PC-3 (cell line): ENCODE data around the gene C10orf71. TPM values are rescaled to one million over a fixed set of nuclear protein-coding genes. Genes with fewer than 3 reads are reported as not detected.

Source experiments
- ATAC-seq: fragments of 200-7000 bp; cut with Tn5 transposase; 2 replicates; pipeline ENCODE4 v1.9.1; 2020; ENCODE audit warnings: mild to moderate bottlenecking, moderate library complexity
- BruUV-seq: library from RNA; stranded (reverse); fragments of 400-500 nt; replicated peaks from 2 replicates; lab custom pipeline; 2021; lab: Mats Ljungman, UMichigan
- CTCF ChIA-PET: fragments of 300-600 bp; sonication (Branson Sonifier 250); formaldehyde crosslinking; loops from one replicate; lab custom pipeline; 2022; ENCODE audit warnings: antibody characterized with exemption; lab: Charles Lee
- POLR2A ChIA-PET: fragments of 300-600 bp; sonication (Branson Sonifier 250); formaldehyde crosslinking; loops from one replicate; lab custom pipeline; 2022; ENCODE audit warnings: antibody characterized with exemption; ENCODE audit not compliant: unreplicated experiment; lab: Charles Lee
- DNase-seq: peaks from one replicate; pipeline ENCODE4 v3.0.0-alpha.2; 2015
- H2AFZ ChIP-seq: fragments of 300-600 bp; sonication (generic); 2 replicates; pipeline ENCODE4 v1.6.0; 2016; ENCODE audit warnings: antibody characterized with exemption, low read length
- H3F3A ChIP-seq: fragments of 300-600 bp; sonication (generic); one replicate; pipeline ENCODE4 v1.6.0; 2017; ENCODE audit warnings: antibody characterized with exemption, low read length, control low read depth, mild to moderate bottlenecking; ENCODE audit not compliant: unreplicated experiment
- H3K27ac ChIP-seq: fragments of 300-600 bp; sonication (generic); 2 replicates; pipeline ENCODE4 v1.5.1; 2016; ENCODE audit warnings: mild to moderate bottlenecking, low read length
- H3K27me3 ChIP-seq: fragments of 300-600 bp; sonication (generic); 2 replicates; pipeline ENCODE4 v1.6.1; 2016; ENCODE audit warnings: low read length, mixed read lengths
- H3K36me3 ChIP-seq: fragments of 300-600 bp; sonication (generic); 2 replicates; pipeline ENCODE4 v1.6.1; 2016; ENCODE audit warnings: low read depth, mixed run types, low read length, mixed read lengths
- H3K4me1 ChIP-seq: fragments of 300-600 bp; sonication (generic); 2 replicates; pipeline ENCODE4 v1.5.1; 2016; ENCODE audit warnings: low read length; ENCODE audit not compliant: insufficient read depth
- H3K4me2 ChIP-seq: fragments of 300-600 bp; sonication (generic); 2 replicates; pipeline ENCODE4 v1.6.0; 2016; ENCODE audit warnings: low read length
- H3K4me3 ChIP-seq: fragments of 300-600 bp; sonication (generic); 2 replicates; pipeline ENCODE4 v1.5.1; 2016; ENCODE audit warnings: mild to moderate bottlenecking, low read length, mixed read lengths
- H3K79me2 ChIP-seq: fragments of 300-600 bp; sonication (generic); 2 replicates; pipeline ENCODE4 v1.6.1; 2017; ENCODE audit warnings: low read length, mixed read lengths
- H3K9ac ChIP-seq: fragments of 300-600 bp; sonication (generic); 2 replicates; pipeline ENCODE4 v1.6.0; 2016; ENCODE audit warnings: mild to moderate bottlenecking, low read length
- H3K9me2 ChIP-seq: fragments of 300-600 bp; sonication (generic); replicated peaks from 2 replicates; pipeline ENCODE4 v1.6.1; 2016; ENCODE audit warnings: mixed run types, low read length, mixed read lengths
- H3K9me3 ChIP-seq: fragments of 300-600 bp; sonication (generic); 2 replicates; pipeline ENCODE4 v1.6.1; 2016; ENCODE audit warnings: low read length, mixed read lengths
- H4K20me1 ChIP-seq: fragments of 300-600 bp; sonication (generic); 2 replicates; pipeline ENCODE4 v1.6.1; 2016; ENCODE audit warnings: low read length, mixed read lengths
- EZH2 ChIP-seq: fragments of 300-600 bp; sonication (generic); IDR thresholded peaks from one replicate; pipeline ENCODE4 v1.6.1; 2017; ENCODE audit warnings: antibody characterized with exemption, mild to moderate bottlenecking, low read length; ENCODE audit not compliant: unreplicated experiment
- EZH2phosphoT487 ChIP-seq: fragments of 300-600 bp; sonication (generic); IDR thresholded peaks from 2 replicates; pipeline ENCODE4 v1.6.1; 2018; ENCODE audit warnings: mild to moderate bottlenecking, antibody characterized with exemption, low read length, borderline replicate concordance
- intact Hi-C: fragments of 100-400 bp; cut with micrococcal nuclease; formaldehyde crosslinking; loops from 2 replicates; pipeline ENCODE4 v1.9.0; 2023
- total RNA-seq: library from RNA; depleted of rRNA; stranded (reverse); fragments of >200 nt; gene quantifications from 2 replicates; pipeline ENCODE4 v1.2.3, GENCODE V29; 2014
- TF ChIP-seq, protein P1 (sequence below): fragments of 300-600 bp; sonication (generic); conservative IDR thresholded peaks from 2 replicates; pipeline ENCODE4 v1.5.1; 2017; ENCODE audit warnings: antibody characterized with exemption, low read depth, mild to moderate bottlenecking, low read length

C10orf71 gene
- total RNA-seq, 1 experiment from 2014 or later = not detected

DNA sequence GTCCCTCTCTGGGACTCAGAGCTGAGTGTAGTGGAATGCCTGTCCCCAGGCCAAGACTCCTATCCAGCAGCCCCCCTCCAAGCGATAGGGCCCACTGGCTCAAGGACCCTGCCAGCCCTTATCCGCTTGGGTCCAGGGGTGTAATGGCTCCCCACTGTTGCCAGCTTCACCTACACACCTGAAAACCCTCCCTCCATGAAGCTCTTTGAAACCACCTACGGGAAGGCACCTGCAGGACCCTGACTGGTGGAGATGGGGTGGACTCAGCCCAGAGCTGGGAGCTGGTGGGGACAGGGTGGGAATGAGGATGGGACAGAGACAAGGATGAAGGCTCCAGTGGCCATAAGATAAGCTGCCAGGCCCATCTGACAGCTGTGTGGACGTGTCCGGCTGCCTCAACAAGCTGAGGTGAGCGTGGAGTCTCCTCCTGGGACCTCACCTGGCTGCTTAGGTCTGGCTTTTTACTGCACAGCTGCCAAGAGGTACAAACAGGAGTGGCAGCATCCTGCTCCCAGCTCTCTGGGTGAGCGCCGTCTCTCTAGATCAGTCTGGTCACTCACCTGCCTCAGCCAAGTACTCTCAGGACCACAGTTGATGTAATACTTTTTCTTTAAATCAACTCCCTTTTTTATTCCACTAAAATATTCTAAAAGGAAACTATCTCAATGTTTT, 55.1 kb downstream of the C10orf71 start:
- H3K4me2 ChIP-seq = no peak overlapping the region
- H3K79me2 ChIP-seq = no peaks in the 10 kb centered on the region
- H3K27ac ChIP-seq = no peak overlapping the region
- no peak overlapping the region for H3K4me3 ChIP-seq
- H3K4me1 ChIP-seq = peaks cover 13% of the 10 kb centered on the region
- BruUV-seq = no TSS peak
- no peak for DNase-seq
- no peaks in the 10 kb centered on the region for H3F3A ChIP-seq
- POLR2A ChIA-PET = no interaction called here
- no peak for ATAC-seq
- no peaks in the 10 kb centered on the region for H4K20me1 ChIP-seq
- TF ChIP-seq EZH2 (no peak), EZH2phosphoT487 (no peak)
- TF ChIP-seq, protein P1, sequence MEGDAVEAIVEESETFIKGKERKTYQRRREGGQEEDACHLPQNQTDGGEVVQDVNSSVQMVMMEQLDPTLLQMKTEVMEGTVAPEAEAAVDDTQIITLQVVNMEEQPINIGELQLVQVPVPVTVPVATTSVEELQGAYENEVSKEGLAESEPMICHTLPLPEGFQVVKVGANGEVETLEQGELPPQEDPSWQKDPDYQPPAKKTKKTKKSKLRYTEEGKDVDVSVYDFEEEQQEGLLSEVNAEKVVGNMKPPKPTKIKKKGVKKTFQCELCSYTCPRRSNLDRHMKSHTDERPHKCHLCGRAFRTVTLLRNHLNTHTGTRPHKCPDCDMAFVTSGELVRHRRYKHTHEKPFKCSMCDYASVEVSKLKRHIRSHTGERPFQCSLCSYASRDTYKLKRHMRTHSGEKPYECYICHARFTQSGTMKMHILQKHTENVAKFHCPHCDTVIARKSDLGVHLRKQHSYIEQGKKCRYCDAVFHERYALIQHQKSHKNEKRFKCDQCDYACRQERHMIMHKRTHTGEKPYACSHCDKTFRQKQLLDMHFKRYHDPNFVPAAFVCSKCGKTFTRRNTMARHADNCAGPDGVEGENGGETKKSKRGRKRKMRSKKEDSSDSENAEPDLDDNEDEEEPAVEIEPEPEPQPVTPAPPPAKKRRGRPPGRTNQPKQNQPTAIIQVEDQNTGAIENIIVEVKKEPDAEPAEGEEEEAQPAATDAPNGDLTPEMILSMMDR = no peak
- H3K9me2 ChIP-seq = no peaks in the 10 kb centered on the region
- CTCF ChIA-PET = no interaction called here
- H2AFZ ChIP-seq = no peak overlapping the region
- peaks cover 14% of the 10 kb centered on the region; the same call in 1 of the 2 replicates for H3K27me3 ChIP-seq
- H3K36me3 ChIP-seq = no peaks in the 10 kb centered on the region
- intact Hi-C loops = no loop called here
- H3K9me3 ChIP-seq = no peaks in the 10 kb centered on the region
- no peak overlapping the region for H3K9ac ChIP-seq

DNA sequence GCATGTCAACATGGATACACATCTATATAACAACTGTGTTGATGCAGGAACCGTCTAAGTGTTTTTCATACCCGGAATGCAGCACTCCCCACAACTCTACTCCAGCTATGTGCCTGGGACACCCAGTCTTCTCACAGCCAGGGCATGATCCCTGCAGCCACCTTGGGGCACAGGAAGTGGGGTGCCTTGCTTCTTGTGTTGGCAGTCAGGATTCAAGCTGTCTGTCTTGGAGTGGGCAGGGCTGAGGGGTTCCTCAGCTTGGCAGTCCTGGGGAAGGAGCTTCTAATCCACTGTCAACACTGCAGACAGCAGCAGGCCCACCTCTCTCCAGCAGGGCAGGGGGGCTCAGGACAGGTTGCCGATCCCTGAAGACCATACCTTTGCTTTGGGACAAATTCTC, 55.6 kb downstream of the C10orf71 start:
- no peak for ATAC-seq

DNA sequence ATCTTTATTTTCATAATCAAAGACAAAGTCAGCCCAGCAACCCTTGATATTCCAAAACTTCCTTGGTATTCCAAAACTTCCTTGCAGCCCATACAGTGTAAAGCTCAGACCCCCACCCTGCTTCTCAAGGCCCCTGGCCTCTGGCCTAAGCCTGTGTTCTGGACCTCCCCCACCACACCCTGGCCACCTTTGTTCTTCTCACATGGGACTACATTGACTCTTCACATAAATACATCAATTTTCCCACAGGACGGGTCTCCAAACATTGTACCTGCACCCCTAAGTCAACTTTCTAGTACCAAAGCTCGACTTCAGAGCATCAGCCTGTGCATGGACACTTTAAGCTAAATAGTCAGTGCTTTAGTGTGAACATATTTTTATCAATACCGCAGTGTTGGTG, 56.3 kb downstream of the C10orf71 start:
- no peak overlapping the region for H3K27ac ChIP-seq
- no peak overlapping the region for H2AFZ ChIP-seq
- DNase-seq (no peak), ATAC-seq (no peak)
- CTCF ChIA-PET = no interaction called here
- H3K79me2 ChIP-seq = no peaks in the 10 kb centered on the region
- H3K36me3 ChIP-seq = no peaks in the 10 kb centered on the region
- no peak overlapping the region for H3K4me3 ChIP-seq
- H4K20me1 ChIP-seq = no peaks in the 10 kb centered on the region
- no TSS peak for BruUV-seq
- H3F3A ChIP-seq = no peaks in the 10 kb centered on the region
- H3K9ac ChIP-seq = no peak overlapping the region
- POLR2A ChIA-PET = no interaction called here
- intact Hi-C loops = no loop called here
- H3K27me3 ChIP-seq = peaks cover 14% of the 10 kb centered on the region; the same call in 1 of the 2 replicates
- H3K9me2 ChIP-seq = no peaks in the 10 kb centered on the region
- H3K4me2 ChIP-seq = no peak overlapping the region
- peaks cover 19% of the 10 kb centered on the region for H3K4me1 ChIP-seq
- TF ChIP-seq, protein P1 = no peak
- TF ChIP-seq EZH2 = no peak
- no peak for TF ChIP-seq EZH2phosphoT487
- no peaks in the 10 kb centered on the region for H3K9me3 ChIP-seq

More for the DNA sequence above, 55.6 kb downstream of the C10orf71 start:
- no peaks in the 10 kb centered on the region for H3K36me3 ChIP-seq
- intact Hi-C loops = no loop called here
- no peak overlapping the region for H3K4me3 ChIP-seq
- no peak overlapping the region for H3K27ac ChIP-seq
- CTCF ChIA-PET = no interaction called here
- H3K9ac ChIP-seq = no peak overlapping the region
- H4K20me1 ChIP-seq = no peaks in the 10 kb centered on the region
- H3K27me3 ChIP-seq = peaks cover 14% of the 10 kb centered on the region; the same call in 1 of the 2 replicates
- TF ChIP-seq, protein P1 = no peak
- no peak for TF ChIP-seq EZH2phosphoT487
- no peak for TF ChIP-seq EZH2
- no peak for DNase-seq
- no peak overlapping the region for H3K4me2 ChIP-seq
- BruUV-seq = no TSS peak
- H3K9me2 ChIP-seq = no peaks in the 10 kb centered on the region
- H3K9me3 ChIP-seq = no peaks in the 10 kb centered on the region
- POLR2A ChIA-PET = no interaction called here
- H3K4me1 ChIP-seq = peaks cover 13% of the 10 kb centered on the region
- H3K79me2 ChIP-seq = no peaks in the 10 kb centered on the region
- no peak overlapping the region for H2AFZ ChIP-seq
- H3F3A ChIP-seq = no peaks in the 10 kb centered on the region
